HG02763 (cell line): Measurements from ENCODE around the gene DNAH8.
"Not testable (repeated sequence)": the region's sequence is repeated elsewhere in the genome, so short reads cannot be mapped to it uniquely, and the experiment has no call there.

Source experiments
- ATAC-seq: cut with Tn5 transposase; IDR thresholded peaks from one replicate; pipeline ENCODE4 v1.9.1; 2021; ENCODE audit warnings: mild to moderate bottlenecking, moderate library complexity; ENCODE audit not compliant: unreplicated experiment

The DNAH8 gene

DNA sequence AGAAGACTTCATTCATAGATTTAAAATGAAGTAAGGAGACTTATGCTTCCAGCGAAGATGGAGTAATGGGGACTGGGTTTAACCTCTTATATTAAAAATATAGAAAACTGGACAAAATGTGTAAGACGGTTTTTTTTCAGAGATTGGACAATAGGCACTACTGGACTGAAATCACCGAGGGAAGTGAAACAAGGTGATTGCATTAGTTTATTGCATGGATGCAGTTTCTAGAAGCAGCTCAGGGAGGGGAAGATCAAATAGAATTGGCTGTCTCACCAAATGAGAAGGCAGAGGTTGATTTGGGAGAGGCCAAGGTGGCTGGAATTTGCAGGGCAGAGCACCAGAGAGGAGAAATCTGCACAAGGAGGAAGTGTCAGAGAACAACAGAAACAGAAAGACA is 162.6 kb downstream of the DNAH8 start:
- ATAC-seq, result no peak

DNA sequence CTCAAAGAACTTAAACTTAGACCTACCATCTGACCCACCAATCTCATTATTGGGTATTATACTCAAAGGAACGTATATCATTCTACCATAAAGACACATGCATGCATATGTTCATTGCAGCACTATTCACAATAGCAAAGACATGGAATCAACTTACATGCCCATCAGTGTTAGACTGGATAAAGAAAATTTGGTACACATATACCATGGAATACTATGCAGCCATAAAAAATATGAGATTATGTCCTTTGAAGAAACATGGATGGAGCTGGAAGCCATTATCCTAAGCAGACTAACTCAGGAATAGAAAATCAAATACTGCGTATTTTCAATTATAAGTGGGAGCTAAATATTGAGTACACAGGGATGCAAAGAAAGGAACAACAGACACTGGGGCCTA is 167.0 kb downstream of the DNAH8 start:
- no peak for ATAC-seq

DNA sequence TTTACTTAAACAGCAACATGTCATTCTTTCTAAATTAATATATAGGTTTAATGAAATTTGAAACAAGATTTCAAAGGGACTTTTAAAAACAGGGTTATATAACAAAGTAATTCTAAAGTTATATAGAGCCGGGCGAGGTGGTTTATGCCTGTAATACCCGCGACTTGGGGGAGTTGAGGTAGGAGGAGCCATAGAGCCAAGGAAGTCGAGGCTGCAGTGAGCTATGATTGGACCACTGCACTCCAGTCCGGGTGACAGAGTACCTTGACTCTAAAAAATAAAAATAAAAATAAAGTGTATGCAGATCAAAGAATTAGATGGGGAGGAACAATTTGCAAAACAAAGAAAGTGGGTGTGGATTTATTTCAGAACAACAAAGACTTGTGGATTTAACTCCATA is 182.4 kb downstream of the DNAH8 start:
- ATAC-seq, result no peak

DNA sequence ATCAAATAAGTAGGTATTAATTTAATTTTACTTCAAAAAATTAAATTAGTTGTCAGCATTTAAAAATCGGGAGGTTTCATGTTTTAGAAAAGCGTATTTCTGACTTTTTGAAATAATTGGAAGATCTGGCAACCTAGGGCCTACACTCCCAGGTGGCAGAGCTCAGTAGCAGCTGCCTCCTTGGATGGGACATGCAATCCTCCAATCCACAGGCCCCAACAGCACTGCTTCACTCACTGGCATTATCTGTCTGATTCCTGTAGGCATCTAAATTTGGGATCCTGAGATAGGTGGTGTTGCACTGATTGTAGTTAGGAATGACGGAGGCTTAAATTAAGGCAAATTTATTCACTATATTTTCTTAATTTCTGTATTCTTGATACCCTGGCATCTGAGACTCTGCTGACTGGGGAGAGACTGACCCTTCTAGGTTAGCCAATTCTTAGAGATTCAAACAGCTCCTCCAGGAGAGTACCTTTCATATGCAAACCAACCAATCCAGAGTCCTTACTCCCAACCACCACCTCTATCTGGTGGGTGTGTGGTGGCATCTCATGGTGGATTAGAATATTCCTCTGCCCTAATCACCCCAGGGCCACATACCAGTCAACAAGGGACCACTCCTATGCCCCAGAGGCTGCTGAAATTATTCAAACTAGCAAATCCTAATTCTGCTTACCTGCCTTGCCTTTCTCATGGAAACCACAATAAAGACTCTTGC is 186.9 kb downstream of the DNAH8 start:
- ATAC-seq, result no peak

DNA sequence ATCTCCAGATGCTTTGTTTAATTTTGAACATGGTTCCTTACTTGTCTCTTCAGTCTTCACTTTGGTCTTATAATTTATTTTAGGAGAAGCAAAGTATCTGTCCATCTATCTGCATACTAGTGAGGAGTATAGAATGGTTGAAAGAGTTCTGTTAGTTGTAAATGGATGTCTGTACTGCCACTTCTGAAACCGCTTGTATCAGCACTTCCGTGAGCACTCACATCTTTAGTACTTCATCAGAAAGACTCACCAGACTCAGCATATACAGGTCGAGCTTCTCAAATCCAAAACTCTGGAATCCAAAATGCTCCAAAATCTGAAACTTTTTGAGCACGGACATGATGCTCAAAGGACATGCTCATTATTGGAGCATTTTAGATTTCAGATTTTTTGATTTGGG is 191.5 kb downstream of the DNAH8 start:
- ATAC-seq, result no peak

DNA sequence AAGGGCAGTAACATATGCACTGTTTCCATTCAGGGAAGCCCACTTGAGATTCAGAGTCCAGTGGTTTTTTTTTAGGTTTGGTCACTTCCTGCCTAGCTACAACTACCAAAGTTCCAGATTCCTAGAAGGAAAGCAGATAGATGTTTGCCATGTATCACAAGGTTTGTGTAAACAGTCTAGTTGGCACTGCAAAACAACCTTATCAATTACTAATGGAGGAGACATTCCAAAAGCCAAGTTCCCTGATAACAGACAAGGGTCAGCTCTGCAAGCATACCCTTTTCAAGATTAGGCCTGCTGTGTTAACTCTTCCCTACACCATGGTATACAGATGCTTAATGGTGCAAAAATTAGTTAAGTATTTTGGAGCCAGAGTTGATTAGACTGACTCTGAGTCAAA is 192.2 kb downstream of the DNAH8 start:
- ATAC-seq, result no peak

DNA sequence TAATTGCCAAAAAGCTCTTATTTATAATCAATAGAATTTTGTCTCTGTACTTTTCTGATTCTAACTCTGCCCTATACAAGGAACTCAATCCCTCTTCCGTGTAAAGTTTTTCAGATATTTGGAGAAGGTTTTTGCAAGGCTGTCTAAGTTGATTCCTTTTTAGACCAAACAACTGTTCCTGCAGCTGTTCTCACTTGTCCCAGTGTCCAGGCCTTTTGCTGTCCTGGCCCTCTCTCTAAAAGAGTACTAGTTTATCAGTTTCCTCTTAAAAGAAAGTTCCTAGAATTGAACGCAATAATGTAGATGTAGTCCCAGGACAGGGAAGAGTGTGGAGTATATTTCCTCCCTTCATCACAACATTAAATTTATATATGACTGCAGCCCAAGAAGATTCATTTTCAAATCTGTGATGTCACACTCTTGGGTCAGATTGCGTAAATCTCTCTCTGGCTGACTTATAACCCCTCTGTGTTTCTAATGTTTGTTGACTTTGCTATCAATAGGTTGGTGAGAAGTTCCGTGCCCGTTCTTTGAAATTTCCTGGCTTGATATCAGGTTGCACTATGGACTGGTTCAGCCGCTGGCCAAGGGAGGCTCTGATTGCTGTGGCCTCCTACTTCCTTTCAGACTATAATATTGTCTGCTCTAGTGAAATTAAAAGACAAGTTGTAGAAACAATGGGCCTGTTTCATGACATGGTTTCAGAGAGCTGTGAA is 194.1 kb downstream of the DNAH8 start:
- ATAC-seq, result no peak

DNA sequence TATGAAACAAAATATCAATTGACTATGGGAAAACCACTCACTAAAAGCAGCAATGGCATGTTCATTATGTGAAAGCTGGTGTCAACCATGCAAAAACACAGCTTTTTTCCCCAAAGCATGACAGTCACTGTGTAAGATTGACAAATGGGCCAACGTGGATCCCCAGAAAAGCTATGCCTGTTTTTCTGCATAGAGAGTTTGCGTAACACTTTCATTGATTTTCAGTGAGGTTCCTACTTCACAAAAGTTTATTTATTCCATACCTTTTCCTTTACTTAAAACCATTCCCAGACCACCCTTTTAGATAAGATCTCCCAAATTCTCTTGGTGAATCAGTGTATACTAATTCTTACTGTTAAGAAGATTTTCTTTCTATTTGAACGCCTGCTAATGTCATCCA is 195.1 kb downstream of the DNAH8 start:
- ATAC-seq, result no peak

DNA sequence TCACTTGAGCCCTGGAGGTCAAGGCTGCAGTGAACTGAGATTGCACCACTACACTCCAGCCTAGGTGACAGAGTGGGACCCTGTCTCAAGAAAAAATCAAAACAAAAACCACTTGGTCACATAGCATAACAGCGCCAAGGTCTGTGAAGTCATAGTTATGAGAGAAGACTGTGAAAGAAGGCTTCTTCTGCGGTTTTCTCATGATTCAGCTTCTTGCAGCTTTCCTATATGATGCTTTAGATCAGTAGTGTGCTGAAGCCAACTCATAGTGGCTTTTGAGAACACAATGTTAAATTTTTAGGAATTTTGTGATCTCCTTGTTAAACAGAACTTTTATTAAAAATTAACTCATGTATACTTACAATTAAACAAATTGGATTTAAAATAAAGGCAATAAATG is 197.3 kb downstream of the DNAH8 start:
- ATAC-seq, result no peak

DNA sequence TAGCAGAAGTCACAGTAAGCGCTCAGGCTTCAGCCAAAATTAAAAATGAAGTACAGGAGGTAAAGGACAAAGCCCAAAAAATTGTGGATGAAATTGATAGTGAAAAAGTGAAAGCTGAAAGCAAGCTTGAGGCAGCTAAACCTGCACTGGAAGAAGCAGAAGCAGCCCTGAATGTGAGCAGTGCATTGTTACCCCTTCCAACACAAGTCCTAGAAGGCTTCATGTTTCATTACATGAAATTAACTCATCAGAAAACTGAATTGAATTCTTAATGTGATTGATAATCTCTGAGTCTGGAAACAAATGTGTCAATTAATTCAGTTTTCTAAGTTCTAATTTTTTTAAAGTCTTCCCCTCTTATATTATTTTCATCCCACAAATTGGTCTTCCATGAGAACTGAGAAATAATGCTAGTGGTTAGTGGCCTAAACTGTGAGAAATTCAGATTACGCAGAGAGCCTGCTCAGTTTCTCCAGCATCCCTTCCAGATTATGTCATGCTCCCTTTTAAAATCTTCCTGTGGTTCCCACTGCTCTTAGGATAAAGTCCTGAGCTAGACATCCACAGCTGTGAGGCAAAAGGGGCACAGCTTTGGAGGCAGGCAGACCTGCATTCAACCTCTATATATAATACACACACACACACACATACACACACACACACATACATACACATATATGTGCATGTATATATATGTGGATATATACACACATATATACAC is 200.3 kb downstream of the DNAH8 start:
- no peak for ATAC-seq

DNA sequence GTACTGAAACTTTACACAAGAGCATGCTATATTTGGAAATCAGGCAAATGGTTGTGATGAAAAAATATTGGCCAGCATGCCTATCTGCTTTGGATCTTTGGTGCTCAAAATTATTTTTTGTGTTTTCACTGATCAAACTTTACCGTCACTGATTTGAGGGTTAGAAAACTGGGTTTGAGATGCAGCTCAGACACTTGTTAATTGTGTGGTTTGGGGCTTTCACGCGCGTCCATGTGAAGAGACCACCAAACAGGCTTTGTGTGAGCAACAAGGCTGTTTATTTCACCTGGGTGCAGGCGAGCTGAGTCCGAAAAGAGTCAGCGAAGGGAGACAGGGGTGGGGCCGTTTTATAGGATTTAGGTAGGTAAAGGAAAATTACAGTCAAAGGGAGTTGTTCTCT is 206.4 kb downstream of the DNAH8 start:
- not testable (repeated sequence) for ATAC-seq

DNA sequence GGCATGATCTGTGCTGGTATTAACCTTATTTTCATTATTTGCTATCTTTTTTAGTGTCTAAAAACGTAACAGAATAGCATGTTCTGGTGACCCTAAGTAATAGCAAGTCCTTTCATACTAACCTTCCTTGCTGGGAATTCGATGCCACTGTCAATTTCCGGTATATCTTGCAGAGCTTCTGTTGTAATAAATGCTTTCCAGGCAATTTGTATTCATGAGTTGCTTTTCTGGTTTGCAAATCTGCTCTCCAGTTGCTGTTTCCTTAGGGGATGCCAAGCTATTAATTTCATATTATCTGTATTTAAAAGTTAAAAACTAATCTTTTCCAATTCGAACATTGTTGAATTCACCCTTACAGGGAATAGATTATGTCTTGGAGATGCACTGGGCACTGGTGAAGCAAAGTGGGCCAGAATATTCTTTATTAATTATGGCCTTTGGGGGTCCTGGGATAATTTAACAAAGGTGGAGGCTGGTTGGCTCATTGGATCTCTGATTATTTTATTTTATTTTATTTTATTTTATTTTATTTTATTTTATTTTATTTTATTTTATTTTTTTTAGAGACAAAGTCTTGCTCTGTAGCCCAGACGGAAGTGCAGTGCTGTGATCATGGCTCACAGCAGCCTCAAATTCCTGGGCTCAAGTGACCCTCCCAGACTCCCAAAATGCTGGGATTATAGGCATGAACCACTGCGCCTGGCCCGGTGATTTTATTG is 209.8 kb downstream of the DNAH8 start:
- no peak for ATAC-seq

DNA sequence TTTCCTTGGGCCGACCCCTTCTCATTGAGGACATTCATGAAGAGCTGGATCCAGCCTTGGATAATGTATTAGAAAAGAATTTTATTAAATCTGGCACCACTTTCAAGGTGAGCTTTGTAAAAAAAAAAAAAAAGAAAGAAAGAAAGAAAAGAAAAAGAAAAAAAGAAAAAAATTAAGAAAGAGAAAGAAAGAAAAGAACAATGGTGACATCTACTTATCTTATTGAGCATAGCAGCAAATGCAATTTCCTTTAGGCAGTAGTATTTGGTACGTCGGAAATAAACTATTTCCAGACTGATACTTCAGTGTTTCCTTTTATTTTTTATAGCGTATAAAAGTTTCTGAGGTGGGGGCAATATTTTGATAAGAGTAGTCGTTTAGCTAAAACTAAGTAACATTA is 214.4 kb downstream of the DNAH8 start:
- ATAC-seq, result no peak

DNA sequence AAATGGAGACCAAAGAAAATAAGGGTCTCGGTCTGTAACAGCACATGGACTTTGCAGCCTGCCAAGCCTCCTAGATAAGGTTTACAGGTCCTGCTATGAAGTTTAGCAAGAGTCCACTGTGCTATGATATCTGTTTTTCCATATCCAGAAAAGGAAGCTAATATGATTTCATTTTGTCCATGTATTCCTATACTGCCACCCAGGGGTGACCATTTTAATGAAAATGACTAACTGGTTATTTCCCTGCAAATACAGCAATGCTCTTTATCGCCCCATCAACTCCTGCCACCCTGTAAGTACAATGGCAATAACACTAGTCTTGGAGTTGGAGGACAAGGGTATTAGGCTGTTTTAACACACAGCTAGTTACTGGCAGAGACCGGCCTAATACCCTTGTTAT is 218.3 kb downstream of the DNAH8 start:
- no peak for ATAC-seq

DNA sequence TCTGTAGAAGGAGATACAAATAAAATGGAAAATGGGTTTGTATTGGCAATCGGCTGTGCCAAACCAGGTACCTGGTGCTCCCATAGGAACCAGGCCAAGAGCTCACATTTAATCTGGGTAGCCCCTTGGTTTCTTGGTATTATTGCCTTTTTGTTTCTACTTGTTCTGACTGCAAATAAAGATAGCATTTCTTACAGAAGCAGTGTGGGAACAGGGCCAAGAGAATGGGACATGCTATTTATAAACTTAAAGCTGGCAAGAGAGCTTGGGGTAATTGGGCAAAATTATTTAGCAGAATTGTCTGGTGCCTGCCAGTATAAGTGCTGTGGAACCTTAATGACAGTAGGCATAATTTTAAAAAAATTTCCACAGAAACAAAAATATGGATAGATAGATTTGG is 219.9 kb downstream of the DNAH8 start:
- ATAC-seq, result no peak

DNA sequence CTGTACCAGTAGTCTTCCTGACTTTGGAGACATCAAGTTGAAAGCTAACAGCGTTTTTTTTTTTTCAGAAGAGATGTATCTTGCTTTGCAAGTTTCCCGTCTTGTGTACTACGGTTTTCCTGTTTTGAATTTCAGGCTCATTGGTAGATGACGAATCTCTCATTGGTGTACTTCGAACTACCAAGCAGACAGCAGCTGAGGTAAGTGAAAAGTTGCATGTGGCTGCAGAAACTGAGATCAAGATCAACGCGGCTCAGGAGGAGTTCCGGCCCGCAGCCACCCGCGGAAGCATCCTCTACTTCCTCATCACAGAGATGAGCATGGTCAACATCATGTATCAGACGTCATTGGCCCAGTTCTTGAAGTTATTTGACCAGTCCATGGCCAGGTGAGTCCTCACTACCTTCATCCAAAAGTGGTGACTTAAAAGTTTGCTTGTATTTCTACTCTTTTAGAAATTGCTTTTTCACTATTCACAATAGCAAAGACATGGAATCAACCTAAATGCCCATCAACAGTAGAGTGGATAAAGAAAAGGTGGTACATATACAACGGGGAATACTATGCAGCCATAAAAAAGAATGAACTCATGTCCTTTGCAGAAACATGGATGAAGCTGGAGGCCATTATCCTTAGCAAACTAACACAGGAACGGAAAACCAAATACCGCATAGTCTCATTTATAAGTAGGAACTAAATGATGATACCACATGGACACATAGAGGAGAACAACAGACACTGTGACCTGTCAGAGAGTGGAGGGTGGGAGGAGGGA is 222.9 kb downstream of the DNAH8 start:
- ATAC-seq, result no peak

DNA sequence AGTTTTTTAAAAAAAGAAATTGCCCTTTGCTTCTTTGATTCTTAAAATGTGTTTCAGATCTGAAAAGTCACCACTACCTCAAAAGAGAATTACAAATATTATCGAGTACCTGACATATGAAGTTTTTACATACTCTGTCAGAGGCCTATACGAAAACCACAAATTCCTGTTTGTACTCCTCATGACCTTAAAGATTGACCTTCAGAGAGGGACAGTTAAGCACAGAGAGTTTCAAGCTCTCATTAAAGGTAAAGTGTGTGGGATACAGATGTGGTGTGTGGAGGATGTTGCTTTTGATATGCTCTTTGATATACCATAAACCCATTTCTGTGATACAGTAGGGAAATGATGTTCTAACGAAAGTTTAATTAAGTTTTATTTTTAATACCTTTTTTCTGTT is 223.6 kb downstream of the DNAH8 start:
- no peak for ATAC-seq

DNA sequence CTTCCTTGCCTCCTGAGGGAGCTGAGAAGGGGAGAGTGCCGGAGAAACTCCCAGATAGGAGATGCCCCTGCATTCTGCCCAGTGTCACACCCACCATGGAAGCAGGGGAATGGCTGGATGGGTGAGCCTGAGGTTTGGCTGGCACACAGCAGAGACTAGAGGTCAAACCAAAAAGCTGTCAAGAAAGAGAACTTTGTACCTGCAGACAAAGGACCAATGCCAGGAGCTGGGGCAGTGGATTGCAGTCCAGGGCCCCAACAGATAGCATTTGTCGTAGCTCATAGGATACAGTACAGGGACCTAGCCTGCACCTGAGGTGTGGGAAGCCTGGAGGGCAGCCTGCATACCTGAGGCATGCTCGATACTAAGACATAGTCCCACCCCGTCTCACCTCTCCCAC is 227.3 kb downstream of the DNAH8 start:
- no peak for ATAC-seq

DNA sequence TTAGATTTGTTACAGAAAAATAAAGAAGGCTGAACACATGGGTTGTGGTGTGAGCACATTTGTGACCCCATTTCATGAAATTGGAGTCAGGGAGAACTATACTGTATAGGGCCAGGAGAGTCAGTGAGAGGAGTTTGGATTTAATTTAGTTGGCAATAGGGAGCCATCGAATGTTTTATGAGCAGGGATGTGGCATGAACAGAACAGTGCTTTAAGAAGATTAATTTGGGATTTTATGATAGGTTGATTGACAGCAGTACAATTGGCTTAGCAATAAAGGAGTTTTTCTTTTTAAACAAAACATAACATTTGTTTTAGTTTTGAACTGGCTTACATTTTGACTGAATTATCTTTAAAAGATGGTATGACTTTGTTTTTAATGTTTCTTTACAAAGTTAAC is 227.9 kb downstream of the DNAH8 start:
- ATAC-seq, result no peak

DNA sequence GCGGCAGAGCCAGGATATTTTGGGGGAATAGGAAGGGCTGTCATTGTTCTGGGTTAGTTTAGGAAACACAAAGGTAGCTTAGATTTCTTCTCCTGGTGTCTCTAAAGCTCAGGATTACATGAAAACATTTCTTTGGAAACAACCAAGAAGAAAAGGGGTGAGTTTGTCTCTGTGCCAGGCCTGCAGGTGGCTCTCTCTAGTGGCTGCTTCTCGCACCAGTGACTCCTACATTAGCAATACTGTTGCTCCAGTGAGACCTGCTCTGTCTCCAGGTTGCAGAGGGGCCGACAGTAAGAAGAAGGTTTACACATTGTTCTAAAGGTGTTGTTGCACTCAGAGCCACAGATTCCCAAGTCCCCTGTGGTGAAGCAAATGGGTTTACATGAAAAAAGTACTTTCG is 228.9 kb downstream of the DNAH8 start:
- no peak for ATAC-seq
